Smooth muscle cell (in vitro differentiated cells): ENCODE results near the gene MAB21L4. TPM values are rescaled to one million over a fixed set of nuclear protein-coding genes. Genes with fewer than 3 reads are reported as not detected.

Experiments
- DNase-seq: peaks from one replicate; lab custom pipeline; 2025; ENCODE audit not compliant: unreplicated experiment; lab: John Stamatoyannopoulos, UW
- H2AFZ ChIP-seq: fragments of 200-600 bp; sonication (generic); 2 replicates; pipeline ENCODE4 v1.6.0; 2016; ENCODE audit warnings: antibody characterized with exemption, low read depth, mild to moderate bottlenecking
- H3F3A ChIP-seq: fragments of 200-600 bp; sonication (generic); 2 replicates; pipeline ENCODE4 v1.6.0; 2017; ENCODE audit warnings: antibody characterized with exemption, low read depth
- H3K27ac ChIP-seq: fragments of 200-600 bp; sonication (generic); 2 replicates; pipeline ENCODE4 v1.5.1; 2016; ENCODE audit warnings: low read depth, mild to moderate bottlenecking
- H3K27me3 ChIP-seq: fragments of 200-600 bp; sonication (generic); 2 replicates; pipeline ENCODE4 v1.6.1; 2016; ENCODE audit warnings: low read depth, mild to moderate bottlenecking
- H3K36me3 ChIP-seq: fragments of 200-600 bp; sonication (generic); 2 replicates; pipeline ENCODE4 v1.5.1; 2016; ENCODE audit warnings: low read depth
- H3K4me1 ChIP-seq: fragments of 200-600 bp; sonication (generic); 2 replicates; pipeline ENCODE4 v1.5.1; 2016; ENCODE audit warnings: low read depth
- H3K4me2 ChIP-seq: fragments of 200-600 bp; sonication (generic); 2 replicates; pipeline ENCODE4 v1.6.0; 2016; ENCODE audit warnings: mild to moderate bottlenecking
- H3K4me3 ChIP-seq: fragments of 200-600 bp; sonication (generic); 2 replicates; pipeline ENCODE4 v1.5.1; 2016; ENCODE audit warnings: mild to moderate bottlenecking
- H3K79me2 ChIP-seq: fragments of 200-600 bp; sonication (generic); 2 replicates; pipeline ENCODE4 v1.6.0; 2016; ENCODE audit warnings: low read depth, mild to moderate bottlenecking
- H3K9ac ChIP-seq: fragments of 200-600 bp; sonication (generic); 2 replicates; pipeline ENCODE4 v1.6.0; 2016; ENCODE audit warnings: low read depth
- H3K9me3 ChIP-seq: fragments of 200-600 bp; sonication (generic); replicated peaks from 2 replicates; pipeline ENCODE4 v1.5.1; 2016; ENCODE audit warnings: low read depth
- H4K20me1 ChIP-seq: fragments of 200-600 bp; sonication (generic); 2 replicates; pipeline ENCODE4 v1.6.0; 2016; ENCODE audit warnings: low read depth
- CTCF ChIP-seq: fragments of 200-600 bp; sonication (generic); IDR thresholded peaks from 2 replicates; pipeline ENCODE4 v1.5.1; 2017; ENCODE audit warnings: borderline replicate concordance, mild to moderate bottlenecking, antibody characterized with exemption; ENCODE audit not compliant: insufficient read depth, poor library complexity, severe bottlenecking
- WGBS: methylation state at CpG from one replicate; pipeline ENCODE4 v1.1.7; 2016; ENCODE audit warnings: low lambda C conversion rate; 5-methylcytosine and 5-hydroxymethylcytosine counted together
- polyA plus RNA-seq: library from polyadenylated mRNA; unstranded; fragments of >200 nt; fragmentation: Nextera tagmentation; extraction: Ambion mirVana; gene quantifications from 2 replicates; pipeline ENCODE4 v1.2.1, GENCODE V29; 2016
- total RNA-seq: library from RNA; depleted of rRNA; stranded (reverse); fragments of >200 nt; gene quantifications from 2 replicates; pipeline ENCODE4 v1.2.3, GENCODE V29; 2014

The MAB21L4 gene
- total and polyA plus RNA-seq, 2 experiments from 2014 or later, result 0.53 to 2.2 TPM

GRCh38 chr2:240913810-240914644, 18.1 kb upstream of the MAB21L4 start:
- Histone ChIP-seq H3K79me2 (no peaks in the 10 kb centered on the region), H3K27ac (no peak overlapping the region), H3K4me1 (no peaks in the 10 kb centered on the region), H2AFZ (no peak overlapping the region), H3K9ac (no peak overlapping the region), H3F3A (no peaks in the 10 kb centered on the region), H3K27me3 (no peaks in the 10 kb centered on the region), H4K20me1 (no peaks in the 10 kb centered on the region), H3K9me3 (no peaks in the 10 kb centered on the region), H3K4me2 (no peak overlapping the region), H3K4me3 (no peak overlapping the region), H3K36me3 (no peaks in the 10 kb centered on the region)
- peak; percentile 92 for TF ChIP-seq CTCF
- peak; percentile 36 for DNase-seq
- WGBS, result 72% methylated on average over 25 of the region's 36 CpGs

GRCh38 chr2:240912878-240913809, 17.2 kb upstream of the MAB21L4 start:
- Histone ChIP-seq H3K27me3 (no peaks in the 10 kb centered on the region), H3K4me2 (no peak overlapping the region), H3K4me1 (no peaks in the 10 kb centered on the region), H3K9me3 (no peaks in the 10 kb centered on the region), H2AFZ (no peak overlapping the region), H3K4me3 (no peak overlapping the region), H3K27ac (no peak overlapping the region), H4K20me1 (no peaks in the 10 kb centered on the region), H3K36me3 (no peaks in the 10 kb centered on the region), H3F3A (no peaks in the 10 kb centered on the region), H3K9ac (no peak overlapping the region), H3K79me2 (no peaks in the 10 kb centered on the region)
- DNase-seq, result no peak
- WGBS, result 77% methylated on average over 21 of the region's 21 CpGs
- TF ChIP-seq CTCF, result no peak

GRCh38 chr2:240911641-240912265, 15.8 kb upstream of the MAB21L4 start:
- no peak for DNase-seq
- Histone ChIP-seq H3K27me3 (no peaks in the 10 kb centered on the region), H3K36me3 (no peaks in the 10 kb centered on the region), H3K79me2 (no peaks in the 10 kb centered on the region), H3K9me3 (no peaks in the 10 kb centered on the region), H4K20me1 (no peaks in the 10 kb centered on the region), H3F3A (no peaks in the 10 kb centered on the region), H3K4me2 (peak overlapping the region; percentile 69), H3K9ac (no peak overlapping the region), H3K4me1 (no peaks in the 10 kb centered on the region), H2AFZ (no peak overlapping the region), H3K27ac (peak overlapping the region; percentile 70), H3K4me3 (no peak overlapping the region)
- WGBS, result 48% methylated on average over 20 of the region's 20 CpGs
- TF ChIP-seq CTCF, result no peak
